Left cardiac atrium (tissue), 2 donors: ENCODE data around the gene HIGD1A. TPM values are rescaled to one million over a fixed set of nuclear protein-coding genes. Genes with fewer than 3 reads are reported as not detected.

Experiments
- total RNA-seq, 2 donors: library from RNA; stranded (reverse); fragmentation: NEBNext Ultra II Directional; extraction: Animal tissue kit (Norgen Biotek cat#: 25700); gene quantifications; one replicate each; pipeline ENCODE4 v1.2.1, GENCODE V29; 2021
- donor health status: DM: no; HTN: yes; CAD: no; lungs with severe emphysema.
- donor health status: DM: yes; HTN: yes; CAD: no.

Gene HIGD1A
- total RNA-seq, 2 donors from 2014 or later = 200 to 270 TPM

Other genes with a start within 250 kb of the HIGD1A start
- gene SEC22C, start 222.5 kb downstream of the HIGD1A start, total RNA-seq = 10 to 100 TPM; 24.4 to 29.8 TPM
- gene SS18L2, start 213.6 kb downstream of the HIGD1A start, total RNA-seq = 10 to 100 TPM; 13.4 to 14.1 TPM
- gene NKTR, start 203.8 kb downstream of the HIGD1A start, total RNA-seq = 10 to 100 TPM; 26.5 to 35.9 TPM
- 100 to 1,000 TPM in 1 of 2 donors, 10 to 100 TPM in 1; 68.5 to 108 TPM for gene ZBTB47, start 150.8 kb downstream of the HIGD1A start, total RNA-seq
- under 1 TPM in 1 of 2 donors, not detected in 1; 0.86 TPM for gene KLHL40, start 119.0 kb downstream of the HIGD1A start, total RNA-seq
- 100 to 1,000 TPM; 431 to 706 TPM for gene HHATL, start 101.7 kb downstream of the HIGD1A start, total RNA-seq
- 1 to 10 TPM in 1 of 2 donors, not detected in 1; 1.0 TPM for gene CCDC13, start 31.2 kb downstream of the HIGD1A start, total RNA-seq
- gene ACKR2, start 5.0 kb upstream of the HIGD1A start, total RNA-seq = 1 to 10 TPM; 2.2 to 2.4 TPM
- not detected for gene CYP8B1, start 71.4 kb upstream of the HIGD1A start, total RNA-seq
- gene ZNF662, start 101.7 kb upstream of the HIGD1A start, total RNA-seq = 1 to 10 TPM; 5.2 to 6.3 TPM
- gene GASK1A, start 174.8 kb upstream of the HIGD1A start, total RNA-seq = 1 to 10 TPM; 2.6 to 4.0 TPM